PFSK-1 (cell line): ENCODE results near the gene STK26.

Experiments used
- FOXP2 ChIP-seq: optimal IDR thresholded peaks from 2 replicates; pipeline ENCODE3; 2011; ENCODE audit warnings: borderline replicate concordance, control low read depth, inconsistent platforms; ENCODE audit not compliant: insufficient read depth; ENCODE audit errors: extremely low read length, extremely low read depth
- POLR2AphosphoS5 ChIP-seq: IDR thresholded peaks from 2 replicates; pipeline ENCODE4 v1.6.1; 2012; ENCODE audit warnings: low read depth, mild to moderate bottlenecking, control low read depth, low read length, moderate library complexity
- REST ChIP-seq, 2 experiments: IDR thresholded peaks; 2 replicates each; pipeline versions ENCODE4 v1.6.1 to v1.8.0; 2011 to 2012; ENCODE audit warnings: low read depth in 2 of 2, low read length in 2 of 2, control low read depth in 1 of 2, inconsistent platforms in 1 of 2, mild to moderate bottlenecking in 1 of 2, moderate library complexity in 1 of 2; ENCODE audit not compliant: insufficient read depth in 1 of 2
- SIN3A ChIP-seq: IDR thresholded peaks from 2 replicates; pipeline ENCODE4 v1.6.1; 2012; ENCODE audit warnings: mild to moderate bottlenecking, low read length, moderate library complexity, borderline replicate concordance; ENCODE audit not compliant: insufficient read depth
- TAF1 ChIP-seq: IDR thresholded peaks from 2 replicates; pipeline ENCODE4 v1.6.1; 2012; ENCODE audit warnings: low read length, control low read depth, borderline replicate concordance; ENCODE audit not compliant: insufficient read depth

GRCh38 chrX:132071254-132071653 lies 48.2 kb downstream of the STK26 start:
- TF ChIP-seq REST (IDR thresholded peaks at IDR 0.05; ENCODE audit: insufficient read depth in 1 of 2, low read depth in 2 of 2, low read length in 2 of 2), result no peak
- no peak for TF ChIP-seq POLR2AphosphoS5
- TF ChIP-seq SIN3A, result no peak
- TF ChIP-seq TAF1, result no peak
- no peak for TF ChIP-seq FOXP2
